ENCODE data around the gene AK4. TPM values are rescaled to one million over a fixed set of nuclear protein-coding genes. Genes with fewer than 3 reads are reported as not detected.

Gene AK4
- total and polyA plus RNA-seq, 4 experiments from 2014 or later, result 1.3 to 1.9 TPM; not detected in 2

DNA sequence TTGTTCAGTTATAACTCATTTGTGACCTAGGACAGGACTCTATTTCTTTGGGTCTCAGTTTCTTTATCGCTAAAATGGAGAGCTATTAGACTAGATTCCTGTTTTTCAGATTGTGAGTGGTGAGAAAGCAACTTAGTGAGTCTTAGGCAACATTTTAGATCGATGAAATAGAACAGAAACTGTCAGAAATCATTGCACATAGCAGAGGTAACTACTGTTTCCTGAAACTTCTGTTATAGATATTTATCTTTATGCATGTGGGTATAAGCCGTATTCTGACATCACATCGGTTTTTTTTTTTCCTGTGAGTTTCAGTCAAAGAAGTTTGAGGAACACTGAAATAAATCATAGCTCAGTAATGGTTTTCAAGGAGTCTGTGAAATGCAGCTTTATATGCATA is 119.3 kb downstream of the AK4 start:
- Mint-ChIP-seq H3K36me3 (no peaks in the 10 kb centered on the region), H3K27me3 (peaks cover 13 to 15% of the 10 kb centered on the region in 2 donors), H3K9me3 (no peaks in the 10 kb centered on the region), H3K4me1 (peaks cover 8 to 15% (median 12%) of the 10 kb centered on the region in 4 donors), H3K27ac (no peak overlapping the region), H3K4me3 (peak overlapping the region in 3 of 8 donors; percentile 6 to 45 (median 22))
- no peak for DNase-seq
- Histone ChIP-seq H3K4me3 (ENCODE audit: low read length in 2 of 2) (no peak overlapping the region), H3K27ac (ENCODE audit: low read depth, low read length) (no peak overlapping the region), H3K9me3 (ENCODE audit: control insufficient read depth in 1 of 2, low read length in 2 of 2) (no peaks in the 10 kb centered on the region), H3K36me3 (ENCODE audit: insufficient read depth, low read length) (no peaks in the 10 kb centered on the region), H3K4me1 (ENCODE audit: insufficient read depth, low read length) (peaks cover 15% of the 10 kb centered on the region), H3K27me3 (ENCODE audit: insufficient read depth, low read length) (peaks cover 4% of the 10 kb centered on the region)
- CTCF ChIA-PET (ENCODE audit: partially characterized antibody), result interaction anchor here (1.1 kb wide), 1 partner anchor 31 kb away, joined by 3 read pairs; no protein-coding TSS in a partner anchor
- POLR2A ChIA-PET (ENCODE audit: partially characterized antibody), result no interaction called here
- intact Hi-C loops (cut with micrococcal nuclease), result no loop called here

GRCh38 chr1:65267683-65268082 is 119.7 kb downstream of the AK4 start:
- H3K4me3 Mint-ChIP-seq, result no peak overlapping the region
- ChIA-PET CTCF (ENCODE audit: partially characterized antibody) (interaction anchor here (0.6 to 1.1 kb wide), 2 partner anchors 32 to 230 kb away, joined by 3 read pairs; no protein-coding TSS in a partner anchor), POLR2A (ENCODE audit: partially characterized antibody) (no interaction called here)
- peaks cover 8 to 15% (median 12%) of the 10 kb centered on the region in 4 donors for H3K4me1 Mint-ChIP-seq
- H3K9me3 Mint-ChIP-seq, result no peaks in the 10 kb centered on the region
- H3K36me3 Mint-ChIP-seq, result no peaks in the 10 kb centered on the region
- Histone ChIP-seq H3K4me1 (ENCODE audit: insufficient read depth, low read length) (peaks cover 15% of the 10 kb centered on the region), H3K27me3 (ENCODE audit: insufficient read depth, low read length) (peaks cover 4% of the 10 kb centered on the region), H3K36me3 (ENCODE audit: insufficient read depth, low read length) (no peaks in the 10 kb centered on the region), H3K27ac (ENCODE audit: low read depth, low read length) (no peak overlapping the region), H3K9me3 (ENCODE audit: control insufficient read depth in 1 of 2, low read length in 2 of 2) (no peaks in the 10 kb centered on the region), H3K4me3 (ENCODE audit: low read length in 2 of 2) (no peak overlapping the region)
- DNase-seq, result no peak
- H3K27me3 Mint-ChIP-seq, result peaks cover 13 to 15% of the 10 kb centered on the region in 2 donors
- no peak overlapping the region for H3K27ac Mint-ChIP-seq
- intact Hi-C loops (cut with micrococcal nuclease), result no loop called here

- Mint-ChIP-seq H3K4me3 (no peak overlapping the region), H3K36me3 (no peaks in the 10 kb centered on the region), H3K27me3 (peaks cover 11 to 15% of the 10 kb centered on the region in 2 donors), H3K27ac (no peak overlapping the region), H3K9me3 (no peaks in the 10 kb centered on the region), H3K4me1 (peaks cover 7 to 11% (median 9%) of the 10 kb centered on the region in 4 donors)
- Histone ChIP-seq H3K27ac (ENCODE audit: low read depth, low read length) (no peak overlapping the region), H3K36me3 (ENCODE audit: insufficient read depth, low read length) (no peaks in the 10 kb centered on the region), H3K4me1 (ENCODE audit: insufficient read depth, low read length) (peaks cover 15% of the 10 kb centered on the region), H3K27me3 (ENCODE audit: insufficient read depth, low read length) (peaks cover 4% of the 10 kb centered on the region), H3K9me3 (ENCODE audit: control insufficient read depth in 1 of 2, low read length in 2 of 2) (no peaks in the 10 kb centered on the region), H3K4me3 (ENCODE audit: low read length in 2 of 2) (no peak overlapping the region)
- no peak for DNase-seq
- CTCF ChIA-PET (ENCODE audit: partially characterized antibody), result interaction anchor here (1.4 kb wide), 1 partner anchor 162 kb away, joined by 3 read pairs; no protein-coding TSS in a partner anchor
- POLR2A ChIA-PET (ENCODE audit: partially characterized antibody), result no interaction called here
- intact Hi-C loops (cut with micrococcal nuclease), result no loop called here
These were observed 121.6 kb downstream of the AK4 start for GRCh38 chr1:65269612-65270011.

- no peak overlapping the region for H3K27ac ChIP-seq (ENCODE audit: low read depth, low read length)
- ChIA-PET POLR2A (ENCODE audit: partially characterized antibody) (no interaction called here), CTCF (ENCODE audit: partially characterized antibody) (no interaction called here)
These were observed 128.4 kb downstream of the AK4 start for GRCh38 chr1:65276197-65276939.

DNA sequence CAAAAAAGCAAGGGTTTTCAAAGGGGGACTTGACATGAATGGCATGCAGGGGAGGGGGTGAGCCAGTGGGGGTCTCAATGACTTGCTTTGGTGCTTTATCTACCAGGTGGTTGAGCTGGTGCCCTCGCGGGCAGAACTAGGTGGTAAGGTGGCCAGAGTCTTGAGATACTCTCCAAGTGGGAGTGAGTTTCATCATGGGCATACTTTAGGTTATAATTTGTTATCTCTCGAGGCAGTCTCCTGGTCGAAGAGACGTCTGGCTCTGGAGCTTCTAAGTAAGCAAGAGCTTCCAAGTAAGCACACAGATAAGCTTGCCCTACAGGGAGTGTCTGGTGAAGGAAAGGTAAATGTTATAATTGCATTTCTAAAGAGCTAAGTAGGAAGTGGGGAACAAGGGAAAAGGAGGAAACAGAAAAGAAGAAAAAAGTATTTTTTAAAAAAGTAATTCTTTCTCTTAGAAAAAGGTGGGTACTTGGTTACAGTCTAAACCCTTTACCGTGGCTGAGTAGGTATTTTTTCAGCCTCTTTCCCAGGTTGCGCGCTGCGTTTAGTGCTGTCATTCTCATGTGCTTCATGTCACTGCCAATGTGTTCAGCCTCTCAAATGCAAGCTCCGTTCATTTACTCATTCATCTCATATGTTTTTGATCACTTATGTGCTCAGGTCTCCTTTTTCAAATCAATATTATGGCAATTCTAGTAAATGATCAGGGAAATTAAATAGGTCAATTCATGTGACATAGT is 129.8 kb downstream of the AK4 start:
- Mint-ChIP-seq H3K27ac (peak overlapping the region in 1 of 7 donors; percentile 51), H3K4me1 (no peaks in the 10 kb centered on the region), H3K9me3 (no peaks in the 10 kb centered on the region), H3K36me3 (no peaks in the 10 kb centered on the region), H3K27me3 (peaks cover 4 to 11% of the 10 kb centered on the region in 2 donors), H3K4me3 (no peak overlapping the region)
- no peak for DNase-seq
- intact Hi-C loops (cut with micrococcal nuclease), result no loop called here
- Histone ChIP-seq H3K9me3 (ENCODE audit: control insufficient read depth in 1 of 2, low read length in 2 of 2) (no peaks in the 10 kb centered on the region), H3K27me3 (ENCODE audit: insufficient read depth, low read length) (no peaks in the 10 kb centered on the region), H3K4me1 (ENCODE audit: insufficient read depth, low read length) (no peaks in the 10 kb centered on the region), H3K27ac (ENCODE audit: low read depth, low read length) (no peak overlapping the region), H3K4me3 (ENCODE audit: low read length in 2 of 2) (no peak overlapping the region), H3K36me3 (ENCODE audit: insufficient read depth, low read length) (no peaks in the 10 kb centered on the region)
- ChIA-PET POLR2A (ENCODE audit: partially characterized antibody) (no interaction called here), CTCF (ENCODE audit: partially characterized antibody) (no interaction called here)

More at GRCh38 chr1:65276197-65276939, 128.4 kb downstream of the AK4 start:
- Mint-ChIP-seq H3K27ac (no peak overlapping the region), H3K9me3 (no peaks in the 10 kb centered on the region), H3K4me1 (no peaks in the 10 kb centered on the region), H3K27me3 (peaks cover 4 to 11% of the 10 kb centered on the region in 2 donors), H3K36me3 (no peaks in the 10 kb centered on the region), H3K4me3 (no peak overlapping the region)
- intact Hi-C loops (cut with micrococcal nuclease), result no loop called here
- no peak for DNase-seq
- Histone ChIP-seq H3K4me3 (ENCODE audit: low read length in 2 of 2) (no peak overlapping the region), H3K27me3 (ENCODE audit: insufficient read depth, low read length) (no peaks in the 10 kb centered on the region), H3K4me1 (ENCODE audit: insufficient read depth, low read length) (no peaks in the 10 kb centered on the region), H3K9me3 (ENCODE audit: control insufficient read depth in 1 of 2, low read length in 2 of 2) (no peaks in the 10 kb centered on the region), H3K36me3 (ENCODE audit: insufficient read depth, low read length) (no peaks in the 10 kb centered on the region)

GRCh38 chr1:65278376-65279069 is 130.5 kb downstream of the AK4 start:
- intact Hi-C loops (cut with micrococcal nuclease), result no loop called here
- Histone ChIP-seq H3K9me3 (ENCODE audit: control insufficient read depth in 1 of 2, low read length in 2 of 2) (no peaks in the 10 kb centered on the region), H3K4me3 (ENCODE audit: low read length in 2 of 2) (no peak overlapping the region), H3K27me3 (ENCODE audit: insufficient read depth, low read length) (no peaks in the 10 kb centered on the region), H3K4me1 (ENCODE audit: insufficient read depth, low read length) (no peaks in the 10 kb centered on the region), H3K27ac (ENCODE audit: low read depth, low read length) (no peak overlapping the region), H3K36me3 (ENCODE audit: insufficient read depth, low read length) (no peaks in the 10 kb centered on the region)
- Mint-ChIP-seq H3K36me3 (no peaks in the 10 kb centered on the region), H3K4me1 (no peaks in the 10 kb centered on the region), H3K27ac (no peak overlapping the region), H3K27me3 (peaks cover 4 to 11% of the 10 kb centered on the region in 2 donors), H3K4me3 (no peak overlapping the region), H3K9me3 (no peaks in the 10 kb centered on the region)
- no peak for DNase-seq
- POLR2A ChIA-PET (ENCODE audit: partially characterized antibody), result no interaction called here
- CTCF ChIA-PET (ENCODE audit: partially characterized antibody), result no interaction called here

Measured in CD4-positive, alpha-beta memory T cell (primary cell).